K562 (cell line): ENCODE results near the gene SLC25A34. TPM values are rescaled to one million over a fixed set of nuclear protein-coding genes. Genes with fewer than 3 reads are reported as not detected.

Experiments
- ATAC-seq: fragments of 200-7000 bp; cut with Tn5 transposase; 3 replicates; pipeline ENCODE4 v1.9.1; 2020; ENCODE audit warnings: moderate library complexity
- BruUV-seq: library from RNA; stranded (reverse); fragments of 400-500 nt; replicated peaks from 2 replicates; lab custom pipeline; 2021; lab: Mats Ljungman, UMichigan
- CTCF ChIA-PET: fragments of 300-600 bp; formaldehyde crosslinking; extraction: SDS; loops from one replicate; lab custom pipeline; 2021; ENCODE audit warnings: low intra/inter-chr PET ratio; lab: Yijun Ruan, JAX
- POLR2A ChIA-PET: fragments of 300-600, 350-650 bp; sonication (Branson Sonifier 250); formaldehyde crosslinking; extraction: SDS; loops from one replicate; lab custom pipeline; 2021; ENCODE audit warnings: antibody characterized with exemption, inconsistent platforms; lab: Yijun Ruan, JAX
- DNase-seq, 4 experiments: peaks; one replicate each; pipeline versions ENCODE4 v3.0.0 to v3.0.0-alpha.2; 2011 to 2018; ENCODE audit warnings: low spot score in 3 of 4, mixed read lengths in 3 of 4; ENCODE audit errors: extremely low read depth in 1 of 4
- FAIRE-seq: peaks from 2 replicates; lab custom pipeline; 2011; peaks lifted over from hg19 to GRCh38; lab: Jason Lieb, UNC
- H2AFZ ChIP-seq: 2 replicates; pipeline ENCODE4 v1.6.0; 2011; ENCODE audit warnings: low read depth, low read length, control low read depth, inconsistent platforms
- H3K27ac ChIP-seq: fragments of 200-600 bp; 3 replicates; pipeline ENCODE4 v1.8.0; 2011; ENCODE audit warnings: low read depth, mild to moderate bottlenecking, control low read depth, inconsistent platforms, low read length, moderate library complexity, mixed read lengths; ENCODE audit errors: extremely low read depth
- H3K27me3 ChIP-seq, 2 experiments: fragments of 300-600 bp in 1 of 2; 2 replicates in 1 of 2; 3 replicates in 1 of 2; pipeline versions ENCODE4 v1.6.0 to v1.8.0; 2011; ENCODE audit warnings: inconsistent platforms in 2 of 2, low read length in 2 of 2, mild to moderate bottlenecking in 1 of 2, mixed read lengths in 1 of 2, moderate library complexity in 1 of 2; ENCODE audit not compliant: control insufficient read depth in 2 of 2, insufficient read depth in 2 of 2
- H3K36me3 ChIP-seq: fragments of 300-600 bp; 3 replicates; pipeline ENCODE4 v1.8.0; 2011; ENCODE audit warnings: mild to moderate bottlenecking, low read length, inconsistent platforms; ENCODE audit not compliant: control insufficient read depth, insufficient read depth
- H3K4me1 ChIP-seq, 2 experiments: fragments of 200-600 bp in 1 of 2; replicated peaks in 1 of 2; 2 replicates in 1 of 2; 3 replicates in 1 of 2; pipeline versions ENCODE4 v1.5.1 to v1.8.0; 2011; ENCODE audit warnings: inconsistent platforms in 2 of 2, low read length in 2 of 2, mild to moderate bottlenecking in 1 of 2, mixed read lengths in 1 of 2, moderate library complexity in 1 of 2; ENCODE audit not compliant: control insufficient read depth in 2 of 2, insufficient read depth in 2 of 2
- H3K4me2 ChIP-seq: 2 replicates; pipeline ENCODE4 v1.6.1; 2011; ENCODE audit warnings: low read length, control low read depth, inconsistent platforms, mixed read lengths; ENCODE audit not compliant: insufficient read depth
- H3K4me3 ChIP-seq: fragments of 200-600 bp; sonication (generic), shearing (Covaris generic); 2 replicates; pipeline ENCODE4 v1.5.1; 2016; ENCODE audit warnings: control low read depth, inconsistent platforms
- H3K79me2 ChIP-seq: fragments of 200-600 bp; 3 replicates; pipeline ENCODE4 v1.8.0; 2011; ENCODE audit warnings: low read length, inconsistent platforms; ENCODE audit not compliant: control insufficient read depth, insufficient read depth
- H3K9ac ChIP-seq, 2 experiments: 2 replicates each; pipeline versions ENCODE4 v1.6.0 to v1.6.1; 2011; ENCODE audit warnings: low read depth in 2 of 2, low read length in 2 of 2, control low read depth in 1 of 2, inconsistent platforms in 1 of 2, mild to moderate bottlenecking in 1 of 2, mixed read lengths in 1 of 2; ENCODE audit not compliant: insufficient read depth in 1 of 2
- H3K9me1 ChIP-seq: one replicate; pipeline ENCODE4 v1.6.0; 2011; ENCODE audit warnings: inconsistent platforms, mild to moderate bottlenecking, low read length, moderate library complexity; ENCODE audit not compliant: control insufficient read depth, insufficient read depth
- H3K9me3 ChIP-seq: replicated peaks from 2 replicates; pipeline ENCODE4 v1.5.1; 2011; ENCODE audit warnings: low read depth, low read length, inconsistent platforms; ENCODE audit not compliant: control insufficient read depth, insufficient read depth
- H4K20me1 ChIP-seq: replicated peaks from 2 replicates; pipeline ENCODE4 v1.6.1; 2011; ENCODE audit warnings: low read length, inconsistent platforms, mixed read lengths; ENCODE audit not compliant: control insufficient read depth, insufficient read depth
- FOXM1 ChIP-seq, 2 experiments: fragments of 450-650 bp in 1 of 2; sonication (generic) in 1 of 2; formaldehyde crosslinking in 1 of 2; IDR thresholded peaks; 2 replicates each; pipeline versions ENCODE4 v1.6.1 to v1.9.0; 2017 to 2022; ENCODE audit warnings: low read depth in 2 of 2, mild to moderate bottlenecking in 2 of 2, missing genetic modification reagents in 1 of 2, moderate library complexity in 1 of 2
- KDM1A ChIP-seq, 2 experiments: fragments of 450-650 bp; IDR thresholded peaks; 2 replicates each; pipeline ENCODE4 v1.6.1; 2016; ENCODE audit warnings: mild to moderate bottlenecking in 2 of 2
- MAFF ChIP-seq: IDR thresholded peaks from 2 replicates; pipeline ENCODE4 v1.6.1; 2012; ENCODE audit warnings: low read length, improper control_type of control experiment
- RAD21 ChIP-seq, 2 experiments: fragments of 250-450 bp in 1 of 2; fragments of 450-650 bp in 1 of 2; sonication (Bioruptor Pico) in 1 of 2; formaldehyde crosslinking in 1 of 2; IDR thresholded peaks in 1 of 2; conservative IDR thresholded peaks in 1 of 2; 2 replicates each; pipeline versions ENCODE4 v1.4.0 to v1.8.0; 2020 to 2022; ENCODE audit warnings: mild to moderate bottlenecking in 2 of 2, moderate library complexity in 1 of 2
- TAF1 ChIP-seq: IDR thresholded peaks from 2 replicates; pipeline ENCODE4 v1.6.1; 2011; ENCODE audit warnings: mild to moderate bottlenecking, low read length, moderate library complexity; ENCODE audit not compliant: insufficient read depth, control insufficient read depth, severe bottlenecking; ENCODE audit errors: extremely low read depth
- ZNF133 ChIP-seq: fragments of 250-450 bp; sonication (Bioruptor Pico); IDR thresholded peaks from 2 replicates; pipeline ENCODE4 v1.4.0; 2020; ENCODE audit warnings: mild to moderate bottlenecking
- WGBS: fragments of 100-300 bp; shearing (Covaris generic); methylation state at CpG from one replicate; pipeline ENCODE4 v1.1.6; 2016; ENCODE audit warnings: low coverage, mixed read lengths; ENCODE audit not compliant: insufficient coverage; ENCODE audit errors: missing lambda C conversion rate; 5-methylcytosine and 5-hydroxymethylcytosine counted together
- in situ Hi-C: fragments of 300-500 bp; cut with MboI; formaldehyde crosslinking; loops from 4 replicates; pipeline ENCODE4 v1.15.0; 2018; ENCODE audit warnings: inconsistent platforms, mixed read lengths
- intact Hi-C: fragments of 100-400 bp; cut with micrococcal nuclease; formaldehyde crosslinking; loops from 2 replicates; pipeline ENCODE4 v1.14.2; 2022
- polyA plus RNA-seq, 8 experiments: library from polyadenylated mRNA; depleted of rRNA in 4 of 8; stranded (reverse) in 5 of 8; unstranded in 3 of 8; fragments of >200 nt; fragmentation: Nextera tagmentation in 2 of 8; fragmentation: Illumina TruSeq in 1 of 8; extraction: Ambion mirVana in 2 of 8; extraction: Trizol in 1 of 8; gene quantifications; 2 replicates each; pipeline versions ENCODE4 v1.2.1 to v1.2.3, GENCODE V29; 2011 to 2014; ENCODE audit warnings: inconsistent platforms in 1 of 8, missing spikeins in 1 of 8
- total RNA-seq, 7 experiments: library from RNA; depleted of rRNA in 6 of 7; stranded (reverse); fragments of >200 nt in 6 of 7; fragmentation: Illumina TruSeq in 2 of 7; extraction: Trizol in 2 of 7; gene quantifications; 2 replicates each; pipeline versions ENCODE4 v1.2.1 to v1.2.3, GENCODE V29; 2011 to 2021; ENCODE audit warnings: low replicate concordance in 1 of 7
- TF ChIP-seq, protein P1 (sequence below): fragments of 450-650 bp; IDR thresholded peaks from 2 replicates; pipeline ENCODE4 v1.7.0; 2016; ENCODE audit warnings: borderline replicate concordance
- TF ChIP-seq, protein P2 (sequence below), 3 experiments: fragments of 200-800 bp in 1 of 3; fragments of 250-450 bp in 1 of 3; fragments of 450-650 bp in 1 of 3; sonication (Bioruptor Pico) in 1 of 3; sonication (Bioruptor generic) in 1 of 3; formaldehyde crosslinking in 1 of 3; IDR thresholded peaks; 2 replicates each; pipeline versions ENCODE4 v1.6.1 to v1.8.0; 2016 to 2022; ENCODE audit warnings: mild to moderate bottlenecking in 2 of 3, missing genetic modification characterization in 2 of 3, missing compliant biosample characterization in 1 of 3, moderate library complexity in 1 of 3

Gene SLC25A34
- total and polyA plus RNA-seq, 9 of the 15 experiments (the other 6 are each of a cell fraction or from before 2014, with no cell fraction given), result 0.01 to 0.57 (median 0.16) TPM

DNA sequence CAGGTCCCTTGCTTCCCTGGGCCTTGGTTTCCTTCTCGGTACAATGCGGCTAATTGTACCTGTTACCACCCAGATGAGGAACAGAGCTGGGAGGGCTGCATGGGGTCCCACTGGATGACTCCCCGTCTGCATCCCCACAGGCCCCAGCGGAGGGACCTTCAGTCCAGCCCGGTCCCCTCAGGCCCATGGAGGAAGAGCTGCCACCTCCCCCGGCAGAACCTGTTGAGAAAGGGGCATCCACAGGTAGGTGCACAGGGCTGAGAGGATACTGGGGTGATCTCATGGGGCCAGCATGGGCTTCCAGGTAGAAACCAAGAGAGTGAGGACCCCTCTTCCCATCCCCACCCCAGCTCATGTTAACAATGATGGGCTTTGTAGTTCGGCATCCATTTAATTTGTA, 32.3 kb downstream of the SLC25A34 start:
- Histone ChIP-seq H3K9ac (0 out of 4 replicates have a peak overlapping the region, but pooled peaks of 1 of the 2 experiments have one; percentile 43), H3K9me1 (no peaks in the 10 kb centered on the region), H3K4me2 (no peak overlapping the region), H4K20me1 (0 out of 2 replicates have a peak, but pooled peaks cover 3% of the 10 kb centered on the region), H2AFZ (no peak overlapping the region), H3K4me1 (peaks cover 0 to 19% of the 10 kb centered on the region in 2 experiments; a peak in 3 of 5 replicates), H3K4me3 (no peak overlapping the region), H3K27me3 (peaks cover 27 to 71% of the 10 kb centered on the region in 2 experiments), H3K79me2 (no peaks in the 10 kb centered on the region), H3K9me3 (no peaks in the 10 kb centered on the region; the same call in 1 of the 2 replicates), H3K36me3 (no peaks in the 10 kb centered on the region), H3K27ac (no peak overlapping the region)
- 4% methylated on average over 7 of the region's 7 CpGs for WGBS
- no TSS peak for BruUV-seq
- no peak for DNase-seq
- in situ Hi-C loops, result no loop called here
- ATAC-seq, result no peak
- CTCF ChIA-PET, result no interaction called here
- no peak for FAIRE-seq
- POLR2A ChIA-PET, result interaction anchor here (0.6 to 1.0 kb wide), 2 partner anchors 9 to 741 kb away, joined by 3 to 4 read pairs; no protein-coding TSS in a partner anchor
- TF ChIP-seq TAF1, result no peak
- TF ChIP-seq KDM1A (IDR thresholded peaks at IDR 0.05), result no peak
- TF ChIP-seq, protein P1, sequence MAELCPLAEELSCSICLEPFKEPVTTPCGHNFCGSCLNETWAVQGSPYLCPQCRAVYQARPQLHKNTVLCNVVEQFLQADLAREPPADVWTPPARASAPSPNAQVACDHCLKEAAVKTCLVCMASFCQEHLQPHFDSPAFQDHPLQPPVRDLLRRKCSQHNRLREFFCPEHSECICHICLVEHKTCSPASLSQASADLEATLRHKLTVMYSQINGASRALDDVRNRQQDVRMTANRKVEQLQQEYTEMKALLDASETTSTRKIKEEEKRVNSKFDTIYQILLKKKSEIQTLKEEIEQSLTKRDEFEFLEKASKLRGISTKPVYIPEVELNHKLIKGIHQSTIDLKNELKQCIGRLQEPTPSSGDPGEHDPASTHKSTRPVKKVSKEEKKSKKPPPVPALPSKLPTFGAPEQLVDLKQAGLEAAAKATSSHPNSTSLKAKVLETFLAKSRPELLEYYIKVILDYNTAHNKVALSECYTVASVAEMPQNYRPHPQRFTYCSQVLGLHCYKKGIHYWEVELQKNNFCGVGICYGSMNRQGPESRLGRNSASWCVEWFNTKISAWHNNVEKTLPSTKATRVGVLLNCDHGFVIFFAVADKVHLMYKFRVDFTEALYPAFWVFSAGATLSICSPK, result no peak
- TF ChIP-seq RAD21 (CRISPR knock-in tag; conservative IDR thresholded peaks at IDR 0.05 in 1 of 2, IDR thresholded peaks at IDR 0.05 in 1 of 2), result no peak
- no peak for TF ChIP-seq MAFF
- TF ChIP-seq FOXM1 (IDR thresholded peaks at IDR 0.05; ENCODE audit: low read depth), result no peak
- TF ChIP-seq FOXM1 (CRISPR knock-in tag; IDR thresholded peaks at IDR 0.05; ENCODE audit: low read depth), result no peak
- no peak for TF ChIP-seq ZNF133 (CRISPR knock-in tag)
- TF ChIP-seq, protein P2, sequence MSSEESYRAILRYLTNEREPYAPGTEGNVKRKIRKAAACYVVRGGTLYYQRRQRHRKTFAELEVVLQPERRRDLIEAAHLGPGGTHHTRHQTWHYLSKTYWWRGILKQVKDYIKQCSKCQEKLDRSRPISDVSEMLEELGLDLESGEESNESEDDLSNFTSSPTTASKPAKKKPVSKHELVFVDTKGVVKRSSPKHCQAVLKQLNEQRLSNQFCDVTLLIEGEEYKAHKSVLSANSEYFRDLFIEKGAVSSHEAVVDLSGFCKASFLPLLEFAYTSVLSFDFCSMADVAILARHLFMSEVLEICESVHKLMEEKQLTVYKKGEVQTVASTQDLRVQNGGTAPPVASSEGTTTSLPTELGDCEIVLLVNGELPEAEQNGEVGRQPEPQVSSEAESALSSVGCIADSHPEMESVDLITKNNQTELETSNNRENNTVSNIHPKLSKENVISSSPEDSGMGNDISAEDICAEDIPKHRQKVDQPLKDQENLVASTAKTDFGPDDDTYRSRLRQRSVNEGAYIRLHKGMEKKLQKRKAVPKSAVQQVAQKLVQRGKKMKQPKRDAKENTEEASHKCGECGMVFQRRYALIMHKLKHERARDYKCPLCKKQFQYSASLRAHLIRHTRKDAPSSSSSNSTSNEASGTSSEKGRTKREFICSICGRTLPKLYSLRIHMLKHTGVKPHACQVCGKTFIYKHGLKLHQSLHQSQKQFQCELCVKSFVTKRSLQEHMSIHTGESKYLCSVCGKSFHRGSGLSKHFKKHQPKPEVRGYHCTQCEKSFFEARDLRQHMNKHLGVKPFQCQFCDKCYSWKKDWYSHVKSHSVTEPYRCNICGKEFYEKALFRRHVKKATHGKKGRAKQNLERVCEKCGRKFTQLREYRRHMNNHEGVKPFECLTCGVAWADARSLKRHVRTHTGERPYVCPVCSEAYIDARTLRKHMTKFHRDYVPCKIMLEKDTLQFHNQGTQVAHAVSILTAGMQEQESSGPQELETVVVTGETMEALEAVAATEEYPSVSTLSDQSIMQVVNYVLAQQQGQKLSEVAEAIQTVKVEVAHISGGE (CRISPR knock-in tag; IDR thresholded peaks at IDR 0.05), result no peak
- intact Hi-C loops, result no loop called here
